IPS-18a (cell line): Measurements from ENCODE around the gene SMYD3.

Experiments used
- H3K27ac ChIP-seq: one replicate; pipeline ENCODE4 v1.5.1; 2013; ENCODE audit warnings: low read length
- H3K27me3 ChIP-seq: one replicate; pipeline ENCODE4 v1.6.1; 2013; ENCODE audit warnings: mild to moderate bottlenecking, low read length; ENCODE audit not compliant: control insufficient read depth, insufficient read depth
- H3K36me3 ChIP-seq: one replicate; pipeline ENCODE4 v1.6.1; 2013; ENCODE audit warnings: low read depth, low read length; ENCODE audit not compliant: control insufficient read depth
- H3K4me1 ChIP-seq: one replicate; pipeline ENCODE4 v1.6.1; 2013; ENCODE audit warnings: low read depth, low read length; ENCODE audit not compliant: control insufficient read depth
- H3K4me3 ChIP-seq: one replicate; pipeline ENCODE4 v1.5.1; 2013; ENCODE audit warnings: low read length
- H3K9ac ChIP-seq: one replicate; pipeline ENCODE4 v1.6.1; 2013; ENCODE audit warnings: mild to moderate bottlenecking, low read length, moderate library complexity
- H3K9me3 ChIP-seq: one replicate; pipeline ENCODE4 v1.6.1; 2013; ENCODE audit warnings: low read depth, low read length; ENCODE audit not compliant: control insufficient read depth

Gene SMYD3

DNA sequence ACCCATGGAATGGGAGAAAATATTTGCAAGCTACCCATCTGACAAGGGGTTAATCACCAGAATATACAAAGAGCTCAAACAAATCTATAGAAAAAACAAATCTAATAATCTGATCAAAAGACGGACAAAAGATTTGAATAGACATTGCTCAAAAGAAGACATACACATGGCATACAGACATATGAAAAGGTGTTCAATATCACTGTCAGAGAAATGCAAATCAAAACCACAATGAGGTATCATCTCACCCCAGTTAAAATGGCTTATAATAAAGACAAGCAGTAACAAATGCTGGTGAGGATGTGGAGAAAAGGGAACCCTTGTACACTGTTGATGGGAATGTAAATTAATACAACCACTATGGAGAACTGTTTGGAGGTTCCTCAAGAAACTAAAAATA lies 600.9 kb downstream of the SMYD3 start:
- Histone ChIP-seq H3K36me3 (no peaks in the 10 kb centered on the region), H3K27ac (no peak overlapping the region), H3K27me3 (no peaks in the 10 kb centered on the region), H3K4me3 (no peak overlapping the region), H3K9ac (no peak overlapping the region), H3K9me3 (peaks cover 6% of the 10 kb centered on the region), H3K4me1 (no peaks in the 10 kb centered on the region)

GRCh38 chr1:245903851-245904250 lies 603.2 kb downstream of the SMYD3 start:
- Histone ChIP-seq H3K27me3 (no peaks in the 10 kb centered on the region), H3K36me3 (no peaks in the 10 kb centered on the region), H3K9ac (no peak overlapping the region), H3K9me3 (peaks cover 6% of the 10 kb centered on the region), H3K4me1 (no peaks in the 10 kb centered on the region), H3K4me3 (no peak overlapping the region), H3K27ac (no peak overlapping the region)

DNA sequence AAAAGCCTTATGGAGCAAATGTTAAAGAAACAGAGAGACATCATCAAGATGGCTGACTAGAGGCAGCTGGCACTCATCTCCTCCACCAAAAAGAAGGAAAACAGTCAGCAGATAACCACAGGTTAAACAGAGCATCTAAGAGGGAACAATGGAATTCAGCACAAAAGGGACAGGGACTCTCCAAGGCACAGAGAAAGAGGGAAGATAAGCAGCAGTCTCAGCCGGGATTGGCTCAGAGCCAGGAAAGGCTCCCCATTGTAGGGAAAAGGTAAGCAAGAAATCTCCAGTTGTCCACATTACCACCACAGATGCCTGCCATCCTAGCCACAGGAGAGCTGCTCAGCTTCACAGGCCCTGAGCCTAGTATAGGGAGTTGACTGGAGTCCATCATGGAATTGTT lies 605.5 kb downstream of the SMYD3 start:
- peaks cover 6% of the 10 kb centered on the region for H3K9me3 ChIP-seq
- H3K4me3 ChIP-seq: no peak overlapping the region
- H3K27ac ChIP-seq: no peak overlapping the region
- no peaks in the 10 kb centered on the region for H3K4me1 ChIP-seq
- H3K9ac ChIP-seq: no peak overlapping the region
- H3K27me3 ChIP-seq: no peaks in the 10 kb centered on the region
- no peaks in the 10 kb centered on the region for H3K36me3 ChIP-seq

DNA sequence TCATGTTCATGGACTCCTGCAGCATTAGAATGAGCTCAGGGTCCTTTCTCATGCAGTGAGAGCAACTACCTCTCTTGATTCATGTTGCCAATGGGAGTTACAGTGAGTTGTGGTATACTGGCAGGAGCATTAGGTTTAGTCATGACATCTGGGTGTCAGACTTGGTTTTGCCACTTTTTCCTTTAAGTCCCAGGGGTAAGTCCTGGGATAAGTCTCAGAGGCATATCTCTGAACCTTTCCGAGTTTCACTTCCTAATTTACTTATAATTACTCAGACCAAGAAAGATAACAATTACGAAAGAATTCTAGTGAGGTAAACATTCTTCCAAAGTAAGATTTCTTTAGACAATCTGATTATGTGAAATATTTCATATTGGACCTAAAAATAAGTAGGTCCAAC lies 606.0 kb downstream of the SMYD3 start:
- Histone ChIP-seq H3K9ac (no peak overlapping the region), H3K27ac (no peak overlapping the region), H3K36me3 (no peaks in the 10 kb centered on the region), H3K4me1 (no peaks in the 10 kb centered on the region), H3K4me3 (no peak overlapping the region), H3K27me3 (no peaks in the 10 kb centered on the region), H3K9me3 (peaks cover 6% of the 10 kb centered on the region)

DNA sequence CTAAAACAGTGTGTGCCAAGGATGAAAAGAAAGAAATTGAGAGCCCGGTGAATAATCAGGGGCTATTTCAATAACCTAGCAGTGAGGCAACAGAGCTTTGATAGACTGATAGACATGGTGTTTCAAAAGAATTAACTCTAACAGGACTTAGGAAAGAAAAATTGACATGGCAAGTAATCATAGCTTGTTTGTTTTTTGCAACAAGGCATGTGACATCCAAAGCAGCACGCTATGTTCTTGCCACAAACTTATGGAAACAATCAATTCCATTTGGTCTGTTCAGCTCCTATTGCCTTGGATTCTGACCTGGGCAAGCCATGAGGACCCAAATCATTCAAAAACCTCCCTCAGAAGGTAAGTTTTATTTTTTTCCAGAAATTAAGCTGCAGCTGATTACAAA lies 608.5 kb downstream of the SMYD3 start:
- Histone ChIP-seq H3K4me1 (no peaks in the 10 kb centered on the region), H3K27me3 (no peaks in the 10 kb centered on the region), H3K9me3 (peaks cover 6% of the 10 kb centered on the region), H3K27ac (no peak overlapping the region), H3K4me3 (no peak overlapping the region), H3K9ac (no peak overlapping the region), H3K36me3 (no peaks in the 10 kb centered on the region)

DNA sequence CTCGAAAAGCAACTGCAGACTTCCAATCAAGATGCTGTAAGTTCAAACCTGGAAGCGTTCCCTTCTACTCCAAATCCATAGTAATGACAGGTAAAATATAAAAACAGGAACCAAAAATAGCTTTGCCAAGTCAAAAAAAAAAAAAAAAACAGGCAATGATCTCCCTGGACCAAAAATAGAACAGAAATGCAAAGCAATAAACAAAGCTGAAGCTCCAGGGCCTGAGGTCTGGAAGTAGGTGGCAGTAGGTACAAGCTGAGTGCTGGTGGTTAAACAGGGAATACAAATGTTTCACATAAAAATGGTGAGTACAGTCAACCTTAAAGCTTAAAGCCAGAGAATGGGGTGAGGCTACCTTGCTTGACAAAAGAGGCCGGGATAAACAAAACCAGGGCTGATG lies 610.8 kb downstream of the SMYD3 start:
- H3K9me3 ChIP-seq: no peaks in the 10 kb centered on the region
- H3K27ac ChIP-seq: no peak overlapping the region
- no peaks in the 10 kb centered on the region for H3K27me3 ChIP-seq
- H3K36me3 ChIP-seq: no peaks in the 10 kb centered on the region
- no peak overlapping the region for H3K4me3 ChIP-seq
- no peak overlapping the region for H3K9ac ChIP-seq
- no peaks in the 10 kb centered on the region for H3K4me1 ChIP-seq

- no peak overlapping the region for H3K4me3 ChIP-seq
- no peaks in the 10 kb centered on the region for H3K27me3 ChIP-seq
- no peaks in the 10 kb centered on the region for H3K9me3 ChIP-seq
- no peak overlapping the region for H3K27ac ChIP-seq
- H3K9ac ChIP-seq: no peak overlapping the region
- no peaks in the 10 kb centered on the region for H3K36me3 ChIP-seq
- H3K4me1 ChIP-seq: no peaks in the 10 kb centered on the region
These were observed 611.6 kb downstream of the SMYD3 start for GRCh38 chr1:245895455-245895959.

- Histone ChIP-seq H3K27ac (no peak overlapping the region), H3K9me3 (no peaks in the 10 kb centered on the region), H3K4me3 (no peak overlapping the region), H3K36me3 (no peaks in the 10 kb centered on the region), H3K27me3 (no peaks in the 10 kb centered on the region), H3K4me1 (no peaks in the 10 kb centered on the region), H3K9ac (no peak overlapping the region)
These were observed 612.2 kb downstream of the SMYD3 start for GRCh38 chr1:245894843-245895242.

DNA sequence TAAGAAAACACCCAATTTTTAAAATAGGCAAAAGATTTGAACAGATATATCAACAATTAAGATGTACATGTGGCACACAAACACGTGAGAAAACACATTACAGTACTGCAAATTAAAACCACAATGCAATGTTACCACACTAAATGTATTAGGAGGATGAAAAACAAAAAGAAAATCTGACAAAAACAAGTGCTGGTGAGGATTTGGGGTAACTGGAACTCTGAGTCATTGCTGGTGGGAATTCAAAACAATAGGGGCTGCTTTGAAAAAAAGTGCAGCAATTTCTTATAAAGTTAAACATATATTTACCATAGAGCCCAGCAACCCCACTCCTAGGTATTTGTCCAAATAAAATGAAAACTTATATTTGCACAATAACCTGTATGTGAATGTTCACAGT lies 614.1 kb downstream of the SMYD3 start:
- Histone ChIP-seq H3K4me1 (no peaks in the 10 kb centered on the region), H3K9ac (no peak overlapping the region), H3K27me3 (no peaks in the 10 kb centered on the region), H3K36me3 (no peaks in the 10 kb centered on the region), H3K4me3 (no peak overlapping the region), H3K9me3 (no peaks in the 10 kb centered on the region), H3K27ac (no peak overlapping the region)

DNA sequence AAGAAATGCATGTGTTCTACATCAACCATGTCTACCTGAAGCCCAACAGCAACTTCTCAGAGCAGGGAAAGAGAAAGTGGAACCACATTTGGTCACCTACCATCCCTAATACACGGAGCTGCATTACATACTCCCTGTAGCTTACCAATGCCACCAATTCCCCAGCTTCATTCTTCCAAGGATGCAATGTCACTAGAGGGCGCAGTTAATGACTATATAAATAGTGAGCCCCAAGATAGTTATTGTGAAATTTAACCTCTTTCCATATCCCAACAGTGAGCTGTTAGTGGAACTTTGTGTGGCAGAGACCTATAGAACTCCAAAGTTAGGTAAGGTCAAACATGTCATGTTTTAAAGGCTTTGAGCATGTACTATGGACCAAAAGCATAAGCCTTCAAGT lies 618.3 kb downstream of the SMYD3 start:
- H3K9ac ChIP-seq: no peak overlapping the region
- no peaks in the 10 kb centered on the region for H3K36me3 ChIP-seq
- H3K9me3 ChIP-seq: no peaks in the 10 kb centered on the region
- H3K27me3 ChIP-seq: no peaks in the 10 kb centered on the region
- H3K27ac ChIP-seq: no peak overlapping the region
- H3K4me1 ChIP-seq: no peaks in the 10 kb centered on the region
- no peak overlapping the region for H3K4me3 ChIP-seq

DNA sequence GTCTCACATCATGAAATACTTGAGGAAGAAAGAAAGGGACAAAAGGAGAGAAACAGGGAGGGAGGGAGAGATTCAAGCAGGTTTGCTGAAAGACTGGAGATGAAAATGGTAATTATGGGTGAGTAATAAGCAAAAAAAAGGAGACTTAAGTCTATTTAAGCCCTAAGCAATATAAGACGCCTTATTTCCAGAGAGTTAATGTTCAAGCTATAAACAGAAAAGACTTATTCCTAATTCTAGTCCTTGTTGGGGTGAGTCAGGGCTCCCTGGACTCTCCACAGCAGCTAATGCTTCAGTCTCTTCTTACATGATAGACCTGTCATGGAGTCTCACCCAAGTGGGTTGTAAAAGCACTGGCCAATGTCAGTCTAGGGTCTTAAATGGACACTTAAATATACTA lies 619.2 kb downstream of the SMYD3 start:
- Histone ChIP-seq H3K4me3 (no peak overlapping the region), H3K9me3 (no peaks in the 10 kb centered on the region), H3K36me3 (no peaks in the 10 kb centered on the region), H3K27ac (no peak overlapping the region), H3K4me1 (no peaks in the 10 kb centered on the region), H3K27me3 (no peaks in the 10 kb centered on the region), H3K9ac (no peak overlapping the region)

DNA sequence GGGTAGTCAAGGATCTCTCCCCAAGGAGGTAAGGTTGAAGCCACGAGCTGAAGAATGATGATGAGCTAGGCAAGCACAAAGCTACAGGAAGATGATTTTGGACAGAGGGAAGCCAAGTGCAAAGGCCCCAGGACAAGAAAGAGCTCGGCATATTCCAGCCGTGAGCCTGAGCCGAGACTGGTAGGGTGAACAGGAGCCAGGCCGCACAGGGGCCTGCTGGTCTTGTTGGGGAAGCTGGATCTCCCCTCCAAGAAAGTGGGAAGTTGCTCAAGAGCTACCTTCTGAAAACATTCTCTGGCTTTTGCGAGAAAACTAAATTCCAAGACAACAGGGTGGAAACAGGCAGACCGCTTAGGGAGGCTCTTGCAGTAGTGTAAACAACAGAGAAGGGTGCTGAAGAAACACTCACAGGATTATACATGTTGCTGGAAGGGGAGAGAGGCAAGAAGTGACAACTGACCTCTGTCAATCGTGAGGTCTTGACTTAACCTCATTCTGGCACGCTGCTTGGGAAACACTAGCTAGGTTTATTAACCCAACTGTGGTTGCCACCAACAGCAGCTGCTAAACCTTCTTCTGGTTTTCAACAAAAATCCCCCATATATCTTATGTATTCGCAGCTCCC lies 625.2 kb downstream of the SMYD3 start:
- Histone ChIP-seq H3K27me3 (no peaks in the 10 kb centered on the region), H3K9ac (no peak overlapping the region), H3K4me3 (no peak overlapping the region), H3K4me1 (no peaks in the 10 kb centered on the region), H3K9me3 (no peaks in the 10 kb centered on the region), H3K27ac (no peak overlapping the region), H3K36me3 (no peaks in the 10 kb centered on the region)
